GM12892 (cell line): ENCODE measurements around the gene BEST4.
"Not testable (repeated sequence)": the region's sequence is repeated elsewhere in the genome, so short reads cannot be mapped to it uniquely, and the experiment has no call there.

Experiments used
- DNase-seq: peaks from one replicate; pipeline ENCODE4 v3.0.0; 2011; ENCODE audit not compliant: insufficient read length
- FAIRE-seq: peaks from 2 replicates; lab custom pipeline; 2011; peaks lifted over from hg19 to GRCh38; lab: Jason Lieb, UNC
- POLR2A ChIP-seq: IDR thresholded peaks from 2 replicates; pipeline ENCODE4 v1.6.1; 2011; ENCODE audit warnings: low read depth, low read length, control low read depth
- POLR2AphosphoS5 ChIP-seq: IDR thresholded peaks from 2 replicates; pipeline ENCODE4 v1.6.1; 2011; ENCODE audit warnings: low read depth, low read length, control low read depth
- TAF1 ChIP-seq: IDR thresholded peaks from 2 replicates; pipeline ENCODE4 v1.6.1; 2011; ENCODE audit warnings: low read depth, mild to moderate bottlenecking, control low read depth, low read length, borderline replicate concordance

The BEST4 gene

DNA sequence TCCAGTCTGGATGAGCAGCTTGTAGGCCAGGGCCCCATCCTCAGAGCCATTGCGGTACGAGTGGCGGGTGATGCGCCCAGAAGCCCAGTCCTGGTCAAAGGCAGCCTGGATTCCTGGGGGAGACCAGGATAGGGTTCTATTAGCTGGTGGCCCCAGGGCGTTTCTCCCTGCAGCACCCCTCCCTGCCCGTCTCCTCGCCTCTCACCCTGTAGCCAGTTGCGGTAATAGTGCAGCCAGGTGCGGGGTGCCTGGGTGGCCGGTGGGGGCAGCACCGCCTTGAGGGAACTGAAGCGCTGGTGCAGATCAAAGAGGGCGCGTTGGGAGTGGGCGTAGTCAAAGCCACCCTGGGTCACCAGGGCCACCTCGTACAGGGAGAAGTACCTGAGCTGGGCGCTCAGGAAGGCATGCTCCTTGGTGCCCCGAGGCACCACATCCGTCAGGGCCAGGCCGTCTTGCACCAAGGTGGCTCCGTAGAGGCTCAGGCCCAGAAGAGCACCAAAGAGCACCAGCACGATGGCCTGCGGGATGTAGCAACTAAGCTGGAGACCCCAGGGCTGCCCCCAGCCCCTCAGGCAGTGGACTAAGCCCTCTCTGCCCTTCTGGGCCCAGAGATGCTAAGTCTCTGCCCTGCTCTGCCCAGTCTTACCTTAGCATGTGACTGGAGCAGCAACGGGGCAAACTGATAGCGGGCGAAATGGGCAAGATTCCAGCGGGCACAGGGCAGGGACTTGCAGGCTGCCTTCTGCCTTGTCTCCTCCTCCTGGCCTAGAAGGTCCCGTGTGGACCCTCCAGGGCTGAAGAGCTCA is 39.4 kb upstream of the BEST4 start:
- FAIRE-seq (no peak), DNase-seq (no peak)
- TF ChIP-seq POLR2A, result no peak
- TF ChIP-seq POLR2AphosphoS5, result no peak
- TF ChIP-seq TAF1, result no peak

DNA sequence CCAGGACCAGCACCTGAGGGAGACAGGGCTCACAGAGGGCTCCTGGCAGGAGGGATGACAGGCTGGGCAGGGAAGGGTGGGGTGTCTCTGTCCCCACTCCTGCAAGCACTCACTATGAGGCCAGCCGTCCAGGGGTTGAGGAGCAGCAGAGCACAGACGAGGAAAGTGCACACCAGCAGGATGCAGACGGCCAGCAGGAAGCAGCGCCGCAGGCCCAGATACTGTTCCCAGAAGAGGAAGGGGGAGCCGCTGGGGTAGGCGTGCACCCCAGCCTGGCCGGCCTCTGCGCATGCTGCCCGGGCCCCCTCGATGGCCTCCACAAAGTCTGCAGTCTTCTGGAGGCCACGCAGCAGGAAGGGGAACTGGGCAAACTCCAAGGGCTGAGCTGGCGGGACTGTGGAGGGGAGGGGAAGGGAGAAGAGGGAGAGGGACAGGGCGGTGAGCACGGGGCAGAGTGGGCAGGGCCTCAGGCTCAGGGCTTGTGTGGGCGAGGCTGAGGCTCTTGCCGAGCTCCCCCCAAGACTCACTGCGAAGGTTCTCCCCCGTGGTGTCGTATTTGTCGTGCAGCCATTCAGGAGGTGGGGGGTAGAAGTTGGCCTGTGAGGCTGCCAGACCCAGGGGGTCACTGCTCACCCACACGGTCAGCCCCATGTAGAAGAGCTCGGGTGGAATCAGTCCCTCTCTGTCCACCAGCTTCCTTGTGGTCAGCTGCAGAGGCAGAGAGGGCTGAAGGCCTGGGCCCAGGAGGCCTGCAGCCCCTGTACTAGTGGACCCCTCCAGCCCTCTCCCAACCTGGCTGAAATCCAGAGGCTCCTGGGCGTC is 38.6 kb upstream of the BEST4 start:
- TF ChIP-seq TAF1 (no peak), POLR2AphosphoS5 (no peak), POLR2A (no peak)
- DNase-seq, result no peak
- no peak for FAIRE-seq

DNA sequence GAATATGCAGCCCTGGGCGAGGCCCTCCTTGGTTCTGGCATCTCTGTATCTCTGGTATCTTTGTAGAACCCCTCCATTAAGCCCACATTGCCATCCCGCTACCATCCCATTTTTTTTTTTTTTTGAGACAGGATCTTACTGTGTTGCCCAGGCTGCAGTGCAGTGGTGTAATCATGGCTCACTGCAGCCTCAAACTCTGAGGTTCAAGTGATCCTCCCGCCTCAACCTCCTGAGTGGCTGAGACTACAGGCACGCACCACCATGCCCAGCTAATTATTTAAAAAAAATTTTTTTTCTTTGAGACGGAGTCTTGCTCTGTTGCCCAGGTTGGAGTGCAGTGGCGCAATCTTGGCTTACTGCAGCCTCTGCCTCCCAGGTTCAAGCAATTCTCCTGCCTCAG is 36.4 kb upstream of the BEST4 start:
- not testable (repeated sequence) for FAIRE-seq, DNase-seq

DNA sequence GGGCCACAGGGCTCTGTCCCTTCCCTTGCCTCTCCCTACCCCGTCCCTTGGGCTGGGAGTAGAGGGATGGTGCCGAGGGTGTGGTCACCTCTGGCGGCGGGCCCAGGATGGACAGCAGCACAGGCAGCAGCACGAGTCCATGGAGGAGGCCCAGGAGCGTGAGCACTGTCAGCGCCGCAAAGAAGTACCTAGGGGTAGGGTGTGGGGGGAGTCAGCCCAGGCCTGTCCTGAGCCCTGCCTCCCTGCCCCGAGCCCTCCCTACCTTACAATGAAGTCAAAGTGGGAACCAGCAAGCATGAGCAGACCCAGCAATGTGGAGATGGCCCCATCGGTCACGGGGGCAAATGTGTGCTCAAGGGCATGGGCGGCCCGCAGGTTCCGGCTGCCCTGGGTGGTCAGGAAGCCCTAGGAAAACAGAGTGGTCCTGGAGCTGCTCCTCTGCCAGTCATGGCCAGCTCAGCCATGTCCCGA is 35.0 kb upstream of the BEST4 start:
- no peak for DNase-seq
- FAIRE-seq, result no peak
- TF ChIP-seq POLR2AphosphoS5 (no peak), POLR2A (no peak), TAF1 (no peak)

DNA sequence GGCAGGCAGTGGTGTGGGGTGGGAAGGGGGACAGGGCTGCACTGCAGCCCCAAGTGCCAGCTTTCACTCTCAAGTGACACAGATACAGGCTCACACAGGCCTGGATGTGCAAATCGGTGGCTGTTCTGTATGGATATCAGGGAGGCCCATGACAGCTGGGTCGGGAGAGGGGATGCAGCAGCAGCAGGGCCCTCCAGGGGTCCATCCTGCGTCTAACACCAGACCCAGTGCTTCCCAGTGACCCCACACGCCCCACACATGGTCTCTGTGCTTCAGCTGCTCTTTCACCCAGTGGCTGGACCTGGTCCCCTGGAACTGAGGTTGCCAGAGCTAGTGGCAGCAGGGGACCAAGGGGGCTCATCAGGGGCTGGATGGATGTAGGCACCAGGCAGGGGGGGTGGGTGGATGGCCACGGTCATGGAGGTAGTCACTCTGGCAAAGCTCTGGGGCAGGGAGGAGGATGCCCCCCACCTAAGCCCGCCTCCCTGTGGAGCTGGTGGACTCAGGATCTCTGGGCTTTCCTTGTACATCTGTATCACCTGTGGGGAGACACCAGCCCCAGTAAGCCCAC is 34.2 kb upstream of the BEST4 start:
- no peak for FAIRE-seq
- DNase-seq, result no peak
- TF ChIP-seq TAF1 (no peak), POLR2A (no peak), POLR2AphosphoS5 (no peak)

DNA sequence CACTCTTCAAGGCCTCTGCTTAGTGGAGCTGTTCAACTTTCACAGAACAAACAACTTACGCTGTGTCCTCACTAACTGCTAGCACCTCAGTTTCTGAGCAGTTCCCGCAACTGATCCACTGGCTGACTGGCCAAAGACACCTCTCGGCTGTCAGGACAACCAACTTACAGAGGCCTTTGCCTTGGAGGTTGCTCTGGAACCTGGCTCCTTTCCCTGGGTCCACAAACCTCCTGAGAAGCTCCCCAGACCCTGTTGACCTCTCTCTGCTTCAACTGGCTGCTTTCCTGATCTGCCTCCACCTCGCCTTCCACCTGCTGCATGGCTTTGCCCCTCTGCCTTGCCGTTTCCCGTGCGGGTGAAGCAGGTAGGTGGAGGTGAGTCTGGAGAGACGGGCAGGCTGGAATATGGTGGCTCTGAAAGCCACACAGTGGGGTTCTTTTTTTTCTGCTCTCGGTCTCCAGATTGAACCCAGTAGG is 33.3 kb upstream of the BEST4 start:
- DNase-seq (no peak), FAIRE-seq (no peak)
- no peak for TF ChIP-seq TAF1
- no peak for TF ChIP-seq POLR2AphosphoS5
- TF ChIP-seq POLR2A, result no peak

DNA sequence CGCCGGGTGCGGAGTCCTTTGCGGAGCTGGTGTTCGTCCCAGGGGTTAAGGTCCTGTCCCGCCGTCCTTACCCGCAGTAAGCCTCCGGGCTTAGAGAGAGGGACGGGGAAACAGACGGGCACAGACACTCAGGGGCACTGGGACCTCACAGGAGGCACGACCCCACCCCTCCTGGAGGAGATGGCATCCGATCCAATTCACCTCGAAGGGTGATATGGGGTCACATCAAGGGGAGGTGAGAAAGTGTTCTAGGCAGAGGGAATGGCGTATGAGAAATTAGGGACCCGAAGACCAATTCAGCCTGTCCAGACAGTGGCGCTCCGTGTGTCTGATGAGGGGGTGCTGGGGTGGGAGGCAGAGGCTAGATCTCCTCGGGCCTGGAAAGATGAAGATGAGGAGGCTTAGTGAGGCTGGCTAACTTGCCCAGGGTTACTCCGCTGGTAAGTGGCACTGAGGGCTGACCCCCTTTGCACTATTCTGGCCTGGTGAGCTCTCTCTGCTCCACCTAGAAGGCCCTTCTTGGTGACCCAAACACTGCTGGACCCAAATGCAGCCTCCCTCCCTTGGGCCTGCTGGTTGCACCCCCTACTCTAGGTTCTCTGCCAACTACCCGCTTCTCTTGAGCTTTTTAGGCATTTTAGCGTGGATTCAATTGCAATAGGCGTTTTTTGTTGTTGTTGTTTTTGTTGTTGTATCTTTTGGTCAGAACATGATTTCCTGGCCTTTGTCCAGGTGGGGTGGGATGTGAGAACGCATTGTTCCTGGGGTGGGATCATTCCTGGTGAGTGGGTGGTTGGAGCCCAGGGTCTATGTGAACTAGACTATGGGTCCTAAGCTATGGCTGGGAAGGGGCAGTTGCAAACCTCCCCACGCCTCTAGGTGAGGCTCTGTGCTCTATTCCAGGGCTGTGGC is 32.6 kb upstream of the BEST4 start:
- no peak for FAIRE-seq

DNA sequence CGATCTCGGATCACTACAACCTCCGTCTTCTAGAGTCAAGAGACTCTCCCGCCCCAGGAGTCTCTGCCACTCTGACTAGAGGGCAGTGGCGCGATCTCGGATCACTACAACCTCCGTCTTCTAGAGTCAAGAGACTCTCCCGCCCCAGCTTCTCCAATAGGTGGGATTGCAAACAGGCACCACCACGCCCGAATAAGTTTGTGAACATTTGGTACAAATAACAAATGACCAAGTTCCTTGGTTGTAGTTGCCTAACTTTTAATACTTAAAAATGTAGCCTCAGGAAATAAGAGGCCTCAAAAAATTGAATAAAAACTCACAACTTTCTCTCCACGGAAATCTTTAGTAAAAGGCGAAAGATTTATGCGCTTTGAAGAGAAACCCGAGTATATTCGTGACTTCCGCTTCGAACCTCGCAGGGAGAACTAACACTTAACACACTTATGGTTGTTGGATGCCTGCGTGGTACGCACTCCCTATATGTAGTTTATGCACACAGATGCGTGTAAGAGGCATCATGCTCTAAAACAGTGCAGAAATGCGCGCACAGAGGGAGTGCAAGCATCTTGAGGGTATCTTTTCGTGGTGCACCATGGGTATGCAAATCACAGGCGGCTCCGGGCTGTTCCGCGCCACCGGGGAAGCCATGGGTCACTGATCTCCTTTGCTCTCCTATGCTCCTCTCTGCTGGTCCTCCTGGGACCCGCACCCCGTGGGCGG is 31.8 kb upstream of the BEST4 start:
- FAIRE-seq (peak; percentile 99), DNase-seq (peak; percentile 86)

More for the DNA sequence above, 32.6 kb upstream of the BEST4 start:
- DNase-seq, result no peak
- no peak for TF ChIP-seq POLR2A
- TF ChIP-seq TAF1, result no peak
- TF ChIP-seq POLR2AphosphoS5, result no peak

DNA sequence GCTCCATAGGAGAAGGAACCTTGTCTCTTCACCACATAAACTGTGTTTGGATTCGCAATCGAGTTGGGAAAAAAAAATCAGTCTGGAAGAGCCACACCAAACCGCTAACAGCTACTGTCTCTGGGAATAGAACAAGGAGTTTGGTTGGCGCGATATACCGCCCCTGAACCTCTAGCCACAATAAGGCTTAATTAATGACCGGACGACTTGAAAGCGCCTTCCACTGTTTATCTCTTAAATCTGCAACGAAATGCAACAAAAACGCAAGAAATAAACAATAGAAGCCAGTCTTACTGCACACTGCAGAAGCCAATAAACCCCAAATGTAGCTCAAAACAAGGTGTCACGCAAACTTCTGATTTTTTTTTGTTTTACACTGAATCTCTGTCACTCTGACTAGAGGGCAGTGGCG is 31.2 kb upstream of the BEST4 start:
- TF ChIP-seq POLR2A, result no peak
- no peak for TF ChIP-seq POLR2AphosphoS5
- TF ChIP-seq TAF1, result no peak
- DNase-seq (no peak), FAIRE-seq (no peak)

More for the DNA sequence above, 31.8 kb upstream of the BEST4 start:
- peak; percentile 50; the same call in 1 of the 2 replicates for TF ChIP-seq TAF1
- TF ChIP-seq POLR2A, result peak; percentile 100
- TF ChIP-seq POLR2AphosphoS5, result peak; percentile 100

DNA sequence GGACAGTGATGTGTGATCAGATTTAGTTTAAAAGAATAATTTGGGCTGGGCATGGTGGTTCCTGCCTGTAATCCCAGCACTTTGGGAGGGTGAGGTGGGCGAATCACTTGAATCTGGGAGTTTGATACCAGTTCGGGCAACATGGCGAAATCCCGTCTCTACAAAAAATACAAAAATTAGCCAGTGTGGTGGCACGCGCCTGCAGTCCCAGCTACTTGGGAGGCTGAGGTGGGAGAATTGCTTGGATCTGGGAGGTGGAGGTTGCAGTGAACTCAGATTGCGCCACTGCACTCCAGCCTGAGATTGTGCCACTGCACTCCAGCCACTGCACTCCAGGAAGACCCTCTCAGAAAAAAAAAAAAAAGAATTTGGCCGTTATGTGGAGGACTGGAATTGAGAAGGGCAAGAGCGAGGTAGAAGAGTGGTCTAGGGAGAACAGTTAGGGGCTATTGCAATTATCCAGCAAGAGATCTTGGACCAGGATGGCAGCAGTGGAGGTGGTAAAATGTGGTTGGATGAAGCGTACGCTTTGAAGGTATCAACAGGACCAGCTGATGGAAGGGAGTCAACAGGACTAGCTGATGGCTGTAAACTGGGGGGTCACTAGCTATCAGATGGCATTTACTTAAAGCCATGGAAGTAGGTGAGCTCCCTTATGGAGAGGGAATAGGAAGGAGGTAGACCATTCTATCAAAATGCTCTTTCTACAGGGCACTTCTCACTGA is 30.0 kb upstream of the BEST4 start:
- FAIRE-seq (no peak), DNase-seq (no peak)
- no peak for TF ChIP-seq TAF1
- TF ChIP-seq POLR2AphosphoS5, result no peak
- TF ChIP-seq POLR2A, result no peak
